ENCODE results near the gene BACH2. TPM values are rescaled to one million over a fixed set of nuclear protein-coding genes. Genes with fewer than 3 reads are reported as not detected.
A peak's percentile ranks its signal among the peaks of the same experiment; 100 is the strongest.

The BACH2 gene
- total RNA-seq, 1 donor = 3.6 TPM

- H3K9me3 ChIP-seq (ENCODE audit: low read depth, low read length) = no peaks in the 10 kb centered on the region
- no peaks in the 10 kb centered on the region for H3K79me2 ChIP-seq (ENCODE audit: insufficient read depth, low read length)
- no peak for TF ChIP-seq CTCF (IDR thresholded peaks at IDR 0.05; ENCODE audit: extremely low read depth, low read depth, low read length)
- peak overlapping the region; percentile 52 for H3K27ac ChIP-seq (ENCODE audit: low read depth, low read length)
- H2AFZ ChIP-seq (ENCODE audit: low read length) = peak overlapping the region; percentile 11
- no peaks in the 10 kb centered on the region for H3K36me3 ChIP-seq (ENCODE audit: insufficient read depth, low read length)
- peak overlapping the region; percentile 14 for H3K4me2 ChIP-seq (ENCODE audit: insufficient read depth, low read length)
- no peak overlapping the region for H3K4me3 ChIP-seq (ENCODE audit: insufficient read depth, low read length)
- H3K4me1 ChIP-seq (ENCODE audit: insufficient read depth, low read length) = peaks cover 13% of the 10 kb centered on the region
- H3K27me3 ChIP-seq (ENCODE audit: insufficient read depth, low read length) = no peaks in the 10 kb centered on the region
- DNase-seq (ENCODE audit: insufficient read length, low spot score, missing footprints) = no peak
- H4K20me1 ChIP-seq (ENCODE audit: insufficient read depth, low read length) = no peaks in the 10 kb centered on the region
These were observed 39.8 kb downstream of the BACH2 start for GRCh38 chr6:90256698-90257485.

- Histone ChIP-seq H3K4me3 (ENCODE audit: insufficient read depth, low read length) (no peak overlapping the region), H4K20me1 (ENCODE audit: insufficient read depth, low read length) (no peaks in the 10 kb centered on the region), H2AFZ (ENCODE audit: low read length) (no peak overlapping the region), H3K36me3 (ENCODE audit: insufficient read depth, low read length) (no peaks in the 10 kb centered on the region), H3K9me3 (ENCODE audit: low read depth, low read length) (no peaks in the 10 kb centered on the region), H3K79me2 (ENCODE audit: insufficient read depth, low read length) (no peaks in the 10 kb centered on the region), H3K4me2 (ENCODE audit: insufficient read depth, low read length) (no peak overlapping the region), H3K27me3 (ENCODE audit: insufficient read depth, low read length) (no peaks in the 10 kb centered on the region), H3K4me1 (ENCODE audit: insufficient read depth, low read length) (peaks cover 13% of the 10 kb centered on the region), H3K27ac (ENCODE audit: low read depth, low read length) (no peak overlapping the region)
- DNase-seq (ENCODE audit: insufficient read length, low spot score, missing footprints) = peak; percentile 41
- TF ChIP-seq CTCF (IDR thresholded peaks at IDR 0.05; ENCODE audit: extremely low read depth, low read depth, low read length) = no peak
These were observed 43.0 kb downstream of the BACH2 start for GRCh38 chr6:90253631-90254030.

- Histone ChIP-seq H3K27ac (ENCODE audit: low read depth, low read length) (no peak overlapping the region), H4K20me1 (ENCODE audit: insufficient read depth, low read length) (no peaks in the 10 kb centered on the region), H3K79me2 (ENCODE audit: insufficient read depth, low read length) (no peaks in the 10 kb centered on the region), H2AFZ (ENCODE audit: low read length) (no peak overlapping the region), H3K9me3 (ENCODE audit: low read depth, low read length) (no peaks in the 10 kb centered on the region), H3K36me3 (ENCODE audit: insufficient read depth, low read length) (no peaks in the 10 kb centered on the region), H3K4me1 (ENCODE audit: insufficient read depth, low read length) (peaks cover 6% of the 10 kb centered on the region), H3K4me2 (ENCODE audit: insufficient read depth, low read length) (no peak overlapping the region), H3K27me3 (ENCODE audit: insufficient read depth, low read length) (no peaks in the 10 kb centered on the region), H3K4me3 (ENCODE audit: insufficient read depth, low read length) (no peak overlapping the region)
- no peak for TF ChIP-seq CTCF (IDR thresholded peaks at IDR 0.05; ENCODE audit: extremely low read depth, low read depth, low read length)
- no peak for DNase-seq (ENCODE audit: insufficient read length, low spot score, missing footprints)
These were observed 45.2 kb downstream of the BACH2 start for GRCh38 chr6:90251295-90251992.

GRCh38 chr6:90250405-90250804 lies 46.2 kb downstream of the BACH2 start:
- Histone ChIP-seq H2AFZ (ENCODE audit: low read length) (no peak overlapping the region), H3K27ac (ENCODE audit: low read depth, low read length) (no peak overlapping the region), H3K4me1 (ENCODE audit: insufficient read depth, low read length) (peaks cover 3% of the 10 kb centered on the region), H3K4me3 (ENCODE audit: insufficient read depth, low read length) (no peak overlapping the region), H4K20me1 (ENCODE audit: insufficient read depth, low read length) (no peaks in the 10 kb centered on the region), H3K36me3 (ENCODE audit: insufficient read depth, low read length) (no peaks in the 10 kb centered on the region), H3K79me2 (ENCODE audit: insufficient read depth, low read length) (no peaks in the 10 kb centered on the region), H3K4me2 (ENCODE audit: insufficient read depth, low read length) (no peak overlapping the region), H3K9me3 (ENCODE audit: low read depth, low read length) (no peaks in the 10 kb centered on the region), H3K27me3 (ENCODE audit: insufficient read depth, low read length) (no peaks in the 10 kb centered on the region)
- TF ChIP-seq CTCF (IDR thresholded peaks at IDR 0.05; ENCODE audit: extremely low read depth, low read depth, low read length) = no peak
- no peak for DNase-seq (ENCODE audit: insufficient read length, low spot score, missing footprints)
